ENCODE results near the gene USB1. TPM values are rescaled to one million over a fixed set of nuclear protein-coding genes. Genes with fewer than 3 reads are reported as not detected.

The USB1 gene
- total and polyA plus RNA-seq, 3 donors from 2014 or later = 39.7 to 63.7 (median 62.4) TPM

GRCh38 chr16:57967916-57968315, 33.3 kb upstream of the USB1 start:
- Histone ChIP-seq H3K4me3 (no peak overlapping the region), H3K9me3 (no peaks in the 10 kb centered on the region), H3K27me3 (no peaks in the 10 kb centered on the region), H3K36me3 (ENCODE audit: low read depth, missing control alignments) (no peaks in the 10 kb centered on the region), H3K4me1 (no peaks in the 10 kb centered on the region), H3K27ac (no peak overlapping the region)
- DNase-seq = no peak
- intact Hi-C loops (cut with DNase I; ENCODE audit: low total_unique reads) = no loop called here
- TF ChIP-seq POLR2A (IDR thresholded peaks at IDR 0.05) = no peak
- no peak for TF ChIP-seq CTCF (IDR thresholded peaks at IDR 0.05)

DNA sequence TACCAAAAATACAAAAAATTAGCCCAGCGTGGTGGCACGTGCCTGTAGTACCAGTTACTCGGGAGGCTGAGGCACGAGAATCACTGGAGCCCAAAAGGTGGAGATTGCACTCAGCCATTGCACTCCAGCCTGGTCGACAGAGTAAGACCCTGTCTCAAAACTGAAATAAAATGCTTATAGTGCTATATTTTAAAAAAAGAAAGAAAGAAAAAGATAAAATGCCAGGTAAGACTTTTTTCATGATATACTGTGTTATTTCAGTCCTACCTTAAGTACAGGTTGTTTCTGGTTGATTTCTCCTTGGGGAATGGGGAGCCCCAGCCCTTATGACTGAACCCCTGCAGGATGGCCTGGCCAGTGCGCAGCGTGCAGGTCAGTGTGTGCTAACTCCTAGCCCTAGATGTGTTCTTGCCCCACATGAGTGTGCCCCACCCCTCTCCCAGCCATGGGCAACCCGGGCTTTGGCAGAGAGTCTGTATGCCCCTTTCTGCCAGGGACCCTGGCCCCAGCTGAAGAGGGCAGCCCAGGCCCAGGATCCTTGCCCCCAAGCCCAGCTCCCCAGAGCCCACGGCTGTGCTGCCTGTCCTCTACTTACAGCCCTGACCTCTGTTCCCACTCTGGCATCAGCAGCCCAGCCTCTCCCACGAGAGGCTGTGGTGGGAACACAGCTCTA, 31.6 kb upstream of the USB1 start:
- no peaks in the 10 kb centered on the region for H3K4me1 ChIP-seq
- DNase-seq = no peak
- intact Hi-C loops (cut with DNase I; ENCODE audit: low total_unique reads) = no loop called here
- TF ChIP-seq CTCF (IDR thresholded peaks at IDR 0.05) = no peak
- TF ChIP-seq POLR2A (IDR thresholded peaks at IDR 0.05) = no peak
- no peak overlapping the region for H3K4me3 ChIP-seq
- 74 to 80% methylated on average over 10 of the region's 10 CpGs for WGBS, 2 donors
- no peak overlapping the region for H3K27ac ChIP-seq
- no peaks in the 10 kb centered on the region for H3K27me3 ChIP-seq
- no peaks in the 10 kb centered on the region for H3K9me3 ChIP-seq
- H3K36me3 ChIP-seq (ENCODE audit: low read depth, missing control alignments) = no peaks in the 10 kb centered on the region

DNA sequence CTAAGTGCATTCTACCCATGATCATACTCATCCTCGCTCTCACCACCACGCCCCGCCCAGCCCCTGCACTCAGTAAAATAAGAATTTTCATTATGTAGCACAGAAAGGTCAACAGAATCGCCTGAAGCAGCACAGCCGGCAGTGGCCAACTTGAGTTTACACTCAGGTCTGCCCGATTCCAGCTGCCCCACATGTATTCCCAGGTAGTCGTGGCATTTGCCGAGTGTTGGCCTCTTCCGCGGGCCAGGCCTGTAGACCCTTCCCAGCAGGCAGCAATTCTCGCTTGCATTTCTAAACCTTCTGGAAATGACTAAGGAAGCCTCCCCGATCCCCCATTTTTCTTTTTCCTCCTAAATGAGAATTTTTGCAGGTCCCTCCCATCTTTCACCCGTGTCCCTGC, 30.9 kb upstream of the USB1 start:
- DNase-seq = no peak
- WGBS, 2 donors = 81 to 83% methylated on average over 13 of the region's 13 CpGs
- intact Hi-C loops (cut with DNase I; ENCODE audit: low total_unique reads) = no loop called here
- TF ChIP-seq CTCF (IDR thresholded peaks at IDR 0.05) = no peak
- TF ChIP-seq POLR2A (IDR thresholded peaks at IDR 0.05) = no peak
- no peaks in the 10 kb centered on the region for H3K9me3 ChIP-seq
- H3K27me3 ChIP-seq = no peaks in the 10 kb centered on the region
- no peaks in the 10 kb centered on the region for H3K4me1 ChIP-seq
- H3K4me3 ChIP-seq = no peak overlapping the region
- H3K27ac ChIP-seq = no peak overlapping the region
- no peaks in the 10 kb centered on the region for H3K36me3 ChIP-seq (ENCODE audit: low read depth, missing control alignments)

DNA sequence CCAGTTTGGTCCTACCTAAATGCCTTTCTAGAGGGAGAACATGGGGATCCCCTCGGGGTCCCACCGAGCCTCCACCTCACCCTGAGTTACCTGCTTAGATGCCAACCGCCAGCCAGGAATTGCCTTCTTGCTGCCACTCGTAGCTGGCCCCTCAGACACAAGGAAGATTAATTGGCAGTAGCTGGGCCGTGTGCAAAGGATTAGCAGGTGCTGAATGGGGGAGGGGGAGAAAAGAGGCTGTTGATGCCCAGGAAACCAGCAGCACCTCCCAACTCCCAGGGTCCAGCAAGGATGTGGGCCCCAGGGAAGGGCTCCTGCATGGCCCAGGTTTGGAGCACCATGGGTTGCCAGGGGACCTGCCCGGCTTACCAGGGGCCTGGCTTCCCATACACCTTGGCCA, 30.2 kb upstream of the USB1 start, which contains the start of gene CNGB1:
Gene CNGB1, minus strand, starts transcription at position 159 of the 400 bp plus-strand sequence. CDS start 3,842 bp downstream, outside the sequence.
- H3K9me3 ChIP-seq = no peaks in the 10 kb centered on the region
- H3K4me1 ChIP-seq = peaks cover 3% of the 10 kb centered on the region
- TF ChIP-seq CTCF (IDR thresholded peaks at IDR 0.05) = no peak
- TF ChIP-seq POLR2A (IDR thresholded peaks at IDR 0.05) = no peak
- intact Hi-C loops (cut with DNase I; ENCODE audit: low total_unique reads) = no loop called here
- H3K27me3 ChIP-seq = no peaks in the 10 kb centered on the region
- WGBS, 2 donors = 82 to 92% methylated on average over 6 of the region's 6 CpGs
- H3K36me3 ChIP-seq (ENCODE audit: low read depth, missing control alignments) = no peaks in the 10 kb centered on the region
- no peak within 1 kb of the TSS for H3K4me3 ChIP-seq
- H3K27ac ChIP-seq = no peak within 1 kb of the TSS
- DNase-seq = no peak

DNA sequence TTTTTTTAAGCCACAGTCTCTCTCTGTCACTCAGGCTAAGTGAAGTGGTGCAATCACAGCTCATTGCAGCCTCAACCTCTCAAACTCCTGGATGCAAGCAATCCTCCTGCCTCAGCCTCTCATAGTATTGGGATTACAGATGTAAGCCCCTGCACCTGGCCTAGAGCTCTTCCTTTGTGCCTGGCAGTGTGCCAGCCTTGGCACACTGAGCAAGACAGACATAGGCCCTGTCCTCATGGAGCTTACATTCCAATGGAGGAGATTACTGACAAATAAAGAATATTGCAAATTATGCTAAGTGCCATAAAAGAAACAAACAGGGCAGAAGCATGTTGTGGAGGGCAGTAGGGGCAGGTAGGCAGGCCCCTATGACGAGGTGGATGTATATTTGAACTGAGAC, 29.4 kb upstream of the USB1 start:
- Histone ChIP-seq H3K27ac (no peak overlapping the region), H3K9me3 (no peaks in the 10 kb centered on the region), H3K4me3 (no peak overlapping the region), H3K36me3 (ENCODE audit: low read depth, missing control alignments) (no peaks in the 10 kb centered on the region), H3K4me1 (peaks cover 6% of the 10 kb centered on the region), H3K27me3 (no peaks in the 10 kb centered on the region)
- intact Hi-C loops (cut with DNase I; ENCODE audit: low total_unique reads) = no loop called here
- DNase-seq = no peak
- TF ChIP-seq CTCF (IDR thresholded peaks at IDR 0.05) = no peak
- TF ChIP-seq POLR2A (IDR thresholded peaks at IDR 0.05) = no peak
- WGBS, 2 donors = 82 to 88% methylated on average over 1 of the region's 1 CpG
